ENCODE measurements around the gene PLXDC2.

The PLXDC2 gene

DNA sequence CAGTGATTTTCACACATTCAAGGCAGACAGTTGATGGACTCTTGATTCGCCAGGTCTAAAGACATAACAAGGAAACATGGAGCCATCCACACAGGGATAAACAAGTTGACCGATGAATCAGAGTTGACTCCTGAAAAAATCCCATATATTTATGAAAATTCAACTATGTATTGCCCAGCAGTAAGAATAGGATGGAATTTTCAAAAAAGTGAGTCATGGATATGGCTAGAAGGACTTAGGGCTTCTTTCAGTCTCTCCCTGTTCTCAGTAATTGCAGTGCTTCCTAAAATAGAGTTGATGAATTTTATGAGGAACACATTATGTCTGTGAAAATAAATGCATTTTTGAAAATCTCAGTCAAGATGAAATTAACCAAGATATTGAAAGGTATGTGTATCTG, 301.2 kb downstream of the PLXDC2 start:
- Histone ChIP-seq H2AK5ac (ENCODE audit: low read length) (no peak overlapping the region), H3K56ac (ENCODE audit: low read length) (no peak overlapping the region), H4K8ac (ENCODE audit: low read depth, low read length) (no peak overlapping the region), H3K27ac (ENCODE audit: low read depth, low read length) (no peak overlapping the region), H3K36me3 (ENCODE audit: control insufficient read depth, insufficient read depth, low read length) (no peaks in the 10 kb centered on the region), H3K79me2 (ENCODE audit: control insufficient read depth, insufficient read depth, low read length) (no peaks in the 10 kb centered on the region), H3K4me2 (ENCODE audit: low read length) (no peak overlapping the region), H3K79me1 (ENCODE audit: low read length) (no peaks in the 10 kb centered on the region), H3K23ac (ENCODE audit: low read length) (no peak overlapping the region), H2BK15ac (replicated peaks; ENCODE audit: low read depth) (no peak overlapping the region), H3K18ac (ENCODE audit: low read length) (no peak overlapping the region), H2BK5ac (ENCODE audit: low read length) (no peak overlapping the region), H3K4ac (ENCODE audit: low read depth, low read length) (no peak overlapping the region), H4K5ac (ENCODE audit: low read length) (no peak overlapping the region), H3K4me1 (ENCODE audit: control insufficient read depth, low read depth, low read length) (peaks cover 2% of the 10 kb centered on the region), H2BK120ac (ENCODE audit: low read depth, low read length) (no peak overlapping the region), H3K4me3 (ENCODE audit: low read length) (no peak overlapping the region), H3K27me3 (ENCODE audit: insufficient read depth, low read length, poor library complexity) (no peaks in the 10 kb centered on the region), H3K9ac (ENCODE audit: low read length) (no peak overlapping the region)
- no CpG with 5 or more reads among the region's 2 CpGs for WGBS (ENCODE audit: extremely low coverage, insufficient coverage, low lambda C conversion rate)
- DNase-seq, result no peak

DNA sequence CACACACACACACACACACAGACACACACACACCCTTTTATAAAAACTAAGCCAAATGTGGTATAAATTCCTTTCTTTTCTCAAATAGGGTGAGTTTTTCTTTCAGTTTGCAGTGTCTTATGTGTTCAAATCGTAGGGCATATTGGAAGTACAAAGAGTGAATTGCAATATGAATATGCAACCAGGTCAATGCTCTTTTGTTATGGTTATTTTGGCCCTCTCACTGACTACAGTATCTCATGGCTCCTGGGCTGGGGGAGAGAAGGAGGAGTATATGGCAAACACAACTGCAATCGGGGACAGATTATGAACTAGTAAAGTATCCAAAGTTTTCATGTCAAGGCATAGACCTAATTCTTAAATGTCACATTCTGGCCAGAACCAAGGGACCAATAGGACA, 301.9 kb downstream of the PLXDC2 start:
- H2BK5ac ChIP-seq (ENCODE audit: low read length), result no peak overlapping the region
- peak overlapping the region; percentile 68 for H3K18ac ChIP-seq (ENCODE audit: low read length)
- H2AK5ac ChIP-seq (ENCODE audit: low read length), result no peak overlapping the region
- no peaks in the 10 kb centered on the region for H3K79me1 ChIP-seq (ENCODE audit: low read length)
- no peak overlapping the region for H2BK120ac ChIP-seq (ENCODE audit: low read depth, low read length)
- no peaks in the 10 kb centered on the region for H3K79me2 ChIP-seq (ENCODE audit: control insufficient read depth, insufficient read depth, low read length)
- WGBS (ENCODE audit: extremely low coverage, insufficient coverage, low lambda C conversion rate), result no CpG with 5 or more reads among the region's 2 CpGs
- H2BK15ac ChIP-seq (replicated peaks; ENCODE audit: low read depth), result no peak overlapping the region
- no peak overlapping the region for H3K4ac ChIP-seq (ENCODE audit: low read depth, low read length)
- H3K56ac ChIP-seq (ENCODE audit: low read length), result no peak overlapping the region
- no peaks in the 10 kb centered on the region for H3K36me3 ChIP-seq (ENCODE audit: control insufficient read depth, insufficient read depth, low read length)
- H3K27me3 ChIP-seq (ENCODE audit: insufficient read depth, low read length, poor library complexity), result no peaks in the 10 kb centered on the region
- H4K8ac ChIP-seq (ENCODE audit: low read depth, low read length), result no peak overlapping the region
- DNase-seq, result peak; percentile 12
- H3K4me1 ChIP-seq (ENCODE audit: control insufficient read depth, low read depth, low read length), result peaks cover 2% of the 10 kb centered on the region
- no peak overlapping the region for H4K5ac ChIP-seq (ENCODE audit: low read length)
- no peak overlapping the region for H3K4me2 ChIP-seq (ENCODE audit: low read length)
- no peak overlapping the region for H3K27ac ChIP-seq (ENCODE audit: low read depth, low read length)
- no peak overlapping the region for H3K9ac ChIP-seq (ENCODE audit: low read length)
- no peak overlapping the region for H3K23ac ChIP-seq (ENCODE audit: low read length)
- no peak overlapping the region for H3K4me3 ChIP-seq (ENCODE audit: low read length)

DNA sequence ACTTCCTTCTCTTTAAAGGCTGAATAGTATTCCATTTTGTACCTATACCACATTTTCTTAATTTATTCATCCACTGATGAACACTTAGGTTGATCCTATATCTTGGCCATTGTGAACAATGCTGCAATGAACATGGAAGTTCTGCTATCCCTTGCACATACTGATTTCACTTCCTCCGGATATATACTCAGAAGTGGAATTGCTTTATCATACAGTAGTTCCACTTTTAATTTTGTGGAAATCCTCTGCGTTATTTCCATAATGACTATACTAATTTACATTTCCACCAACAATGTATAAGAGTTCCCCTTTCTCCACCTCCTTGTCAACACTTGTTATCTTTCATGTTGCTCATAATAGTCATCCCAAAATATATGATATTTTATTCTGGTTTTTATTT, 312.6 kb downstream of the PLXDC2 start:
- Histone ChIP-seq H3K4me2 (ENCODE audit: low read length) (no peak overlapping the region), H3K36me3 (ENCODE audit: control insufficient read depth, insufficient read depth, low read length) (no peaks in the 10 kb centered on the region), H2AK5ac (ENCODE audit: low read length) (no peak overlapping the region), H3K9ac (ENCODE audit: low read length) (no peak overlapping the region), H3K23ac (ENCODE audit: low read length) (no peak overlapping the region), H3K56ac (ENCODE audit: low read length) (no peak overlapping the region), H3K27me3 (ENCODE audit: insufficient read depth, low read length, poor library complexity) (no peaks in the 10 kb centered on the region), H4K5ac (ENCODE audit: low read length) (no peak overlapping the region), H3K4me1 (ENCODE audit: control insufficient read depth, low read depth, low read length) (no peaks in the 10 kb centered on the region), H3K4ac (ENCODE audit: low read depth, low read length) (no peak overlapping the region), H2BK5ac (ENCODE audit: low read length) (no peak overlapping the region), H2BK120ac (ENCODE audit: low read depth, low read length) (no peak overlapping the region), H4K8ac (ENCODE audit: low read depth, low read length) (no peak overlapping the region), H3K79me2 (ENCODE audit: control insufficient read depth, insufficient read depth, low read length) (no peaks in the 10 kb centered on the region), H3K4me3 (ENCODE audit: low read length) (no peak overlapping the region), H2BK15ac (replicated peaks; ENCODE audit: low read depth) (no peak overlapping the region), H3K79me1 (ENCODE audit: low read length) (no peaks in the 10 kb centered on the region), H3K18ac (ENCODE audit: low read length) (no peak overlapping the region), H3K27ac (ENCODE audit: low read depth, low read length) (no peak overlapping the region)
- WGBS (ENCODE audit: extremely low coverage, insufficient coverage, low lambda C conversion rate), result no CpG with 5 or more reads among the region's 2 CpGs
- no peak for DNase-seq

DNA sequence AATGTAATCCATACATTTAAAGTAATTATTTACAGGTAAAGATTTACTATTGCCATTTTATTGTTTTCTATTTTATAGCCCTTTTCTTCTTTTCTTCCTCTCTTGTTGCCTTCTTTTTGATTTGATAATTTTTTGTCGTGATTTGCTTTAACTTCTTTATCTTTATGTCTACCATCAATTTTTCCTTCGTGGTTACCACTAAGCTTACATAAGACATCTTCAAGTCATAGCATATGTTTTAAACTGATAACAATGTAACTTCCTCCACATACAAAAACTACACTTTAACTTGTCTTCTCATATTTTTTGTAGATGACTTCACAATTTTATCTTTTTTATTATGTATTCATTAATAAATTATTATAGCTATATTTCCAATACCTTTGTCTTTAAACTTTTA, 316.6 kb downstream of the PLXDC2 start:
- H3K36me3 ChIP-seq (ENCODE audit: control insufficient read depth, insufficient read depth, low read length), result no peaks in the 10 kb centered on the region
- H3K79me1 ChIP-seq (ENCODE audit: low read length), result no peaks in the 10 kb centered on the region
- no peak overlapping the region for H3K9ac ChIP-seq (ENCODE audit: low read length)
- H4K8ac ChIP-seq (ENCODE audit: low read depth, low read length), result no peak overlapping the region
- H2AK5ac ChIP-seq (ENCODE audit: low read length), result no peak overlapping the region
- H2BK5ac ChIP-seq (ENCODE audit: low read length), result no peak overlapping the region
- H3K56ac ChIP-seq (ENCODE audit: low read length), result no peak overlapping the region
- H4K5ac ChIP-seq (ENCODE audit: low read length), result no peak overlapping the region
- H3K79me2 ChIP-seq (ENCODE audit: control insufficient read depth, insufficient read depth, low read length), result no peaks in the 10 kb centered on the region
- no peak overlapping the region for H3K27ac ChIP-seq (ENCODE audit: low read depth, low read length)
- no peaks in the 10 kb centered on the region for H3K4me1 ChIP-seq (ENCODE audit: control insufficient read depth, low read depth, low read length)
- WGBS (ENCODE audit: extremely low coverage, insufficient coverage, low lambda C conversion rate), result no CpG with 5 or more reads among the region's 2 CpGs
- no peak overlapping the region for H3K4me3 ChIP-seq (ENCODE audit: low read length)
- H3K23ac ChIP-seq (ENCODE audit: low read length), result no peak overlapping the region
- H3K18ac ChIP-seq (ENCODE audit: low read length), result no peak overlapping the region
- no peak overlapping the region for H3K4ac ChIP-seq (ENCODE audit: low read depth, low read length)
- no peak overlapping the region for H2BK15ac ChIP-seq (replicated peaks; ENCODE audit: low read depth)
- H3K27me3 ChIP-seq (ENCODE audit: insufficient read depth, low read length, poor library complexity), result no peaks in the 10 kb centered on the region
- H2BK120ac ChIP-seq (ENCODE audit: low read depth, low read length), result no peak overlapping the region
- DNase-seq, result no peak
- H3K4me2 ChIP-seq (ENCODE audit: low read length), result no peak overlapping the region

DNA sequence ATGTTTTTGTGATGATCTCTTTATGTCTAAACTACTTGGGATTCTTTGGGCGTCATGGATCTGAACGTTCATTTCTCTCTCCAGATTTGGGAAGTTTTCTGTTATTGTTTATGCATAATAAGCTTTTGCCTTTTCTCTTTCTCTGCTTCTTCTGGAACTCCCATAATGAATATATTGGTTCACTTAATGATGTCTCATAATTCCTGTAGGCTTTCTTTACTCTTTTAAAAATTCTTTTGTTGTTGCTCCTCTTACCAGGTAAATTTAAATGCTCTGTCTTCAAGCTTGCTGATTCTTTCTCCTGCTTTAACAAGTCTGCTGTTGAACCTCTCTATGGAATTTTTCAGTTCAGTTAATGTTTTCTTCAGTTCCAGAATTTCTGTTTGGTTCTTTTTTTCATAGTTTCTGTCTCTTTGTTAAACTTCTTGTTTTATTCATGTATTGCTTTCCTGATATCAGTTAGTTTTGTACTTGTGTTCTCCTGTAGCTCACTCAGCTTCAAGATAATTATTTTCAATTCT, 317.5 kb downstream of the PLXDC2 start:
- Histone ChIP-seq H3K79me1 (ENCODE audit: low read length) (no peaks in the 10 kb centered on the region), H2BK120ac (ENCODE audit: low read depth, low read length) (no peak overlapping the region), H3K18ac (ENCODE audit: low read length) (no peak overlapping the region), H3K4me1 (ENCODE audit: control insufficient read depth, low read depth, low read length) (no peaks in the 10 kb centered on the region), H4K8ac (ENCODE audit: low read depth, low read length) (no peak overlapping the region), H3K9ac (ENCODE audit: low read length) (no peak overlapping the region), H3K79me2 (ENCODE audit: control insufficient read depth, insufficient read depth, low read length) (no peaks in the 10 kb centered on the region), H3K23ac (ENCODE audit: low read length) (no peak overlapping the region), H3K27me3 (ENCODE audit: insufficient read depth, low read length, poor library complexity) (no peaks in the 10 kb centered on the region), H3K36me3 (ENCODE audit: control insufficient read depth, insufficient read depth, low read length) (no peaks in the 10 kb centered on the region), H2BK15ac (replicated peaks; ENCODE audit: low read depth) (no peak overlapping the region), H3K4ac (ENCODE audit: low read depth, low read length) (no peak overlapping the region), H3K4me3 (ENCODE audit: low read length) (no peak overlapping the region), H3K4me2 (ENCODE audit: low read length) (no peak overlapping the region), H2AK5ac (ENCODE audit: low read length) (no peak overlapping the region), H4K5ac (ENCODE audit: low read length) (no peak overlapping the region), H3K27ac (ENCODE audit: low read depth, low read length) (no peak overlapping the region), H2BK5ac (ENCODE audit: low read length) (no peak overlapping the region), H3K56ac (ENCODE audit: low read length) (no peak overlapping the region)
- WGBS (ENCODE audit: extremely low coverage, insufficient coverage, low lambda C conversion rate), result no CpG with 5 or more reads among the region's 2 CpGs
- no peak for DNase-seq

DNA sequence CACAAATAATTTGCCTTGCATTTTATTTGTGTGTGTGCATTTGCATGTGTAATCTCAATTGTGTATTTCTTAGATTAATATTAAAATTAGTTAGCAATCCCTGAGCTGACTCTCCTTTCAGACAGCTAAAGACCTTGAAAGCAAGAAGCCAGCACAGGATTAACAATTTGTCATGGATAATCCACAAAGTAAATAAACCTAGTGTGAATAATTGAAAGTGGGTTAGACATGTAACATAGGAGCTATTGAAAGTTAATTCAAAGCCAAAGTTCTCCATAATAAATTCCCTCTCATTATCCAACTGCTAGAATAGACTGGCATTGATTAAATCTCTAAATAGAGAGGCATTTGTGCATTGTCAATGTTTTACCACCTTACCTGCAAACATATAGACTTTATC, 326.1 kb downstream of the PLXDC2 start:
- no peak overlapping the region for H3K23ac ChIP-seq (ENCODE audit: low read length)
- H3K18ac ChIP-seq (ENCODE audit: low read length), result no peak overlapping the region
- no peak overlapping the region for H3K56ac ChIP-seq (ENCODE audit: low read length)
- H3K4me3 ChIP-seq (ENCODE audit: low read length), result no peak overlapping the region
- H3K36me3 ChIP-seq (ENCODE audit: control insufficient read depth, insufficient read depth, low read length), result no peaks in the 10 kb centered on the region
- H2BK15ac ChIP-seq (replicated peaks; ENCODE audit: low read depth), result no peak overlapping the region
- DNase-seq, result peak; percentile 14
- H2AK5ac ChIP-seq (ENCODE audit: low read length), result no peak overlapping the region
- no peak overlapping the region for H4K5ac ChIP-seq (ENCODE audit: low read length)
- H3K4me2 ChIP-seq (ENCODE audit: low read length), result no peak overlapping the region
- H3K27me3 ChIP-seq (ENCODE audit: insufficient read depth, low read length, poor library complexity), result no peaks in the 10 kb centered on the region
- no peak overlapping the region for H2BK5ac ChIP-seq (ENCODE audit: low read length)
- no peak overlapping the region for H2BK120ac ChIP-seq (ENCODE audit: low read depth, low read length)
- H3K9ac ChIP-seq (ENCODE audit: low read length), result no peak overlapping the region
- H3K4ac ChIP-seq (ENCODE audit: low read depth, low read length), result no peak overlapping the region
- no peaks in the 10 kb centered on the region for H3K4me1 ChIP-seq (ENCODE audit: control insufficient read depth, low read depth, low read length)
- H3K79me2 ChIP-seq (ENCODE audit: control insufficient read depth, insufficient read depth, low read length), result no peaks in the 10 kb centered on the region
- no peaks in the 10 kb centered on the region for H3K79me1 ChIP-seq (ENCODE audit: low read length)
- H3K27ac ChIP-seq (ENCODE audit: low read depth, low read length), result no peak overlapping the region
- no peak overlapping the region for H4K8ac ChIP-seq (ENCODE audit: low read depth, low read length)

All from mesendoderm (in vitro differentiated cells).